SK-N-SH (cell line): Measurements from ENCODE around the gene LPP. TPM values are rescaled to one million over a fixed set of nuclear protein-coding genes. Genes with fewer than 3 reads are reported as not detected.

ENCODE experiments used
- CTCF ChIA-PET: fragments of 300-600, 350-600 bp; formaldehyde crosslinking; extraction: SDS; loops from one replicate; lab custom pipeline; 2021; lab: Yijun Ruan, JAX
- POLR2A ChIA-PET: fragments of 350-600 bp; sonication (Branson Sonifier 250); formaldehyde crosslinking; extraction: SDS; loops from one replicate; lab custom pipeline; 2020; ENCODE audit warnings: antibody characterized with exemption, inconsistent platforms; lab: Yijun Ruan, JAX
- DNase-seq: peaks from one replicate; pipeline ENCODE4 v3.0.0; 2012
- H2AFZ ChIP-seq: fragments of 200-600 bp; sonication (generic); 2 replicates; pipeline ENCODE4 v1.8.1; 2016; ENCODE audit warnings: antibody characterized with exemption, mild to moderate bottlenecking, low read depth
- H3F3A ChIP-seq: fragments of 200-600 bp; sonication (generic); replicated peaks from 2 replicates; pipeline ENCODE3; 2016; ENCODE audit warnings: antibody characterized with exemption, mild to moderate bottlenecking; ENCODE audit not compliant: insufficient read depth
- H3K27ac ChIP-seq, 2 experiments: fragments of 200-500 bp in 1 of 2; fragments of 200-600 bp in 1 of 2; sonication (Bioruptor generic) in 1 of 2; sonication (generic), shearing (Covaris generic) in 1 of 2; 2 replicates each; pipeline versions ENCODE4 v1.5.1 to v1.6.1; 2014 to 2016; ENCODE audit warnings: low read depth in 2 of 2, inconsistent platforms in 1 of 2, low read length in 1 of 2, mild to moderate bottlenecking in 1 of 2, mixed read lengths in 1 of 2
- H3K27me3 ChIP-seq: fragments of 200-600 bp; sonication (generic), shearing (Covaris generic); 2 replicates; pipeline ENCODE4 v1.6.1; 2016; ENCODE audit warnings: mixed run types; ENCODE audit not compliant: insufficient read depth
- H3K36me3 ChIP-seq, 2 experiments: fragments of 200-500 bp in 1 of 2; fragments of 200-600 bp in 1 of 2; sonication (Bioruptor generic) in 1 of 2; sonication (generic) in 1 of 2; replicated peaks in 1 of 2; 2 replicates each; pipeline versions ENCODE3 to v1.5.1; 2014 to 2016; ENCODE audit warnings: low read length in 1 of 2, mild to moderate bottlenecking in 1 of 2; ENCODE audit not compliant: insufficient read depth in 2 of 2, control insufficient read depth in 1 of 2
- H3K4me1 ChIP-seq, 2 experiments: fragments of 200-500 bp in 1 of 2; fragments of 200-600 bp in 1 of 2; sonication (Bioruptor generic) in 1 of 2; sonication (generic), shearing (Covaris generic) in 1 of 2; 2 replicates each; pipeline versions ENCODE4 v1.5.1 to v1.6.1; 2014 to 2016; ENCODE audit warnings: low read depth in 1 of 2, low read length in 1 of 2, mixed run types in 1 of 2; ENCODE audit not compliant: insufficient read depth in 2 of 2, control insufficient read depth in 1 of 2
- H3K4me2 ChIP-seq: fragments of 200-600 bp; sonication (generic), shearing (Covaris generic); 2 replicates; pipeline ENCODE4 v1.6.1; 2017; ENCODE audit warnings: mixed run types
- H3K4me3 ChIP-seq, 2 experiments: fragments of 200-500 bp in 1 of 2; fragments of 200-600 bp in 1 of 2; sonication (Bioruptor generic) in 1 of 2; sonication (generic), shearing (Covaris generic) in 1 of 2; 2 replicates each; pipeline versions ENCODE4 v1.5.1 to v1.8.1; 2014 to 2016; ENCODE audit warnings: low read depth in 2 of 2, inconsistent platforms in 1 of 2, low read length in 1 of 2, mild to moderate bottlenecking in 1 of 2, mixed read lengths in 1 of 2, moderate library complexity in 1 of 2
- H3K79me2 ChIP-seq: fragments of 200-600 bp; sonication (generic); 2 replicates; pipeline ENCODE4 v1.8.1; 2017; ENCODE audit warnings: mild to moderate bottlenecking; ENCODE audit not compliant: insufficient read depth
- H3K9ac ChIP-seq: fragments of 200-600 bp; sonication (generic); 2 replicates; pipeline ENCODE4 v1.6.1; 2017; ENCODE audit warnings: mixed run types
- H3K9me2 ChIP-seq: fragments of 200-600 bp; sonication (generic); 2 replicates; pipeline ENCODE4 v1.6.1; 2017; ENCODE audit warnings: mixed run types
- H3K9me3 ChIP-seq: fragments of 200-600 bp; sonication (generic); 2 replicates; pipeline ENCODE4 v1.6.1; 2017; ENCODE audit warnings: mixed run types, mild to moderate bottlenecking, moderate library complexity
- H4K20me1 ChIP-seq: fragments of 200-600 bp; sonication (generic); 2 replicates; pipeline ENCODE4 v1.6.1; 2017; ENCODE audit warnings: mild to moderate bottlenecking, mixed run types; ENCODE audit not compliant: insufficient read depth
- EP300 ChIP-seq, 2 experiments: IDR thresholded peaks; 2 replicates each; pipeline versions ENCODE4 v1.4.0 to v1.6.1; 2012; ENCODE audit warnings: borderline replicate concordance in 1 of 2, low read depth in 1 of 2, low read length in 1 of 2
- EZH2phosphoT487 ChIP-seq: fragments of 200-600 bp; sonication (generic); IDR thresholded peaks from 2 replicates; pipeline ENCODE4 v1.6.1; 2017; ENCODE audit warnings: low read depth, mixed run types, mild to moderate bottlenecking, antibody characterized with exemption, moderate library complexity, borderline replicate concordance
- FOSL2 ChIP-seq: IDR thresholded peaks from 2 replicates; pipeline ENCODE4 v1.4.0; 2012; ENCODE audit warnings: low read depth, mild to moderate bottlenecking, moderate library complexity, borderline replicate concordance
- FOXJ3 ChIP-seq: sonication (generic); formaldehyde crosslinking; IDR thresholded peaks from 2 replicates; pipeline ENCODE4 v1.5.1; 2020; ENCODE audit warnings: mild to moderate bottlenecking, missing genetic modification reagents
- JUND ChIP-seq: IDR thresholded peaks from 2 replicates; pipeline ENCODE4 v1.4.0; 2012
- MEF2A ChIP-seq: IDR thresholded peaks from 2 replicates; pipeline ENCODE4 v1.4.0; 2012; ENCODE audit warnings: low read depth, borderline replicate concordance
- MXI1 ChIP-seq: IDR thresholded peaks from 2 replicates; pipeline ENCODE4 v1.6.1; 2012; ENCODE audit warnings: mild to moderate bottlenecking, low read depth, low read length, improper control_type of control experiment
- NFIC ChIP-seq: IDR thresholded peaks from 2 replicates; pipeline ENCODE4 v1.4.0; 2012; ENCODE audit warnings: borderline replicate concordance
- NRF1 ChIP-seq: IDR thresholded peaks from 2 replicates; pipeline ENCODE4 v1.6.1; 2012; ENCODE audit warnings: low read depth, mild to moderate bottlenecking, low read length
- POLR2AphosphoS5 ChIP-seq: IDR thresholded peaks from 2 replicates; pipeline ENCODE4 v1.6.1; 2012; ENCODE audit warnings: low read depth, low read length
- RAD21 ChIP-seq: IDR thresholded peaks from 2 replicates; pipeline ENCODE4 v1.6.1; 2012; ENCODE audit warnings: mild to moderate bottlenecking, low read length
- RCOR1 ChIP-seq: fragments of 150-350 bp; IDR thresholded peaks from 2 replicates; pipeline ENCODE4 v1.6.1; 2017; ENCODE audit warnings: antibody characterized with exemption, low read length
- RFX5 ChIP-seq: IDR thresholded peaks from 2 replicates; pipeline ENCODE4 v1.6.1; 2012; ENCODE audit warnings: mild to moderate bottlenecking, improper control_type of control experiment, low read length
- RXRA ChIP-seq: IDR thresholded peaks from 2 replicates; pipeline ENCODE4 v1.4.0; 2012; ENCODE audit warnings: low read depth, mild to moderate bottlenecking, borderline replicate concordance
- SIN3A ChIP-seq: IDR thresholded peaks from 2 replicates; pipeline ENCODE4 v1.6.1; 2012; ENCODE audit warnings: low read depth, mild to moderate bottlenecking, low read length, moderate library complexity, borderline replicate concordance
- TAF1 ChIP-seq: IDR thresholded peaks from 2 replicates; pipeline ENCODE4 v1.6.1; 2012; ENCODE audit warnings: low read depth, mild to moderate bottlenecking, low read length, moderate library complexity, borderline replicate concordance
- TCF12 ChIP-seq: IDR thresholded peaks from 2 replicates; pipeline ENCODE4 v1.4.0; 2012
- TEAD4 ChIP-seq: IDR thresholded peaks from 2 replicates; pipeline ENCODE4 v1.4.0; 2012; ENCODE audit warnings: mild to moderate bottlenecking, borderline replicate concordance; ENCODE audit not compliant: insufficient read depth
- WGBS: methylation state at CpG from one replicate; pipeline ENCODE4 v1.1.6; 2017; ENCODE audit warnings: low lambda C conversion rate; 5-methylcytosine and 5-hydroxymethylcytosine counted together
- polyA plus RNA-seq, 3 experiments: library from polyadenylated mRNA; depleted of rRNA; stranded (reverse); fragments of >200 nt; gene quantifications; 2 replicates each; pipeline ENCODE4 v1.2.3, GENCODE V29; 2012
- TF ChIP-seq, protein P1 (sequence below): IDR thresholded peaks from 2 replicates; pipeline ENCODE4; 2012
- TF ChIP-seq, protein P2 (sequence below): fragments of 150-350 bp; IDR thresholded peaks from 2 replicates; pipeline ENCODE4 v1.6.1; 2017; ENCODE audit warnings: antibody characterized with exemption, low read length, low read depth, borderline replicate concordance
- TF ChIP-seq, protein P3 (sequence below): IDR thresholded peaks from 2 replicates; pipeline ENCODE4 v1.4.0; 2012; ENCODE audit warnings: low read depth, borderline replicate concordance
- TF ChIP-seq, protein P4 (sequence below): IDR thresholded peaks from 2 replicates; pipeline ENCODE4 v1.6.1; 2012; ENCODE audit warnings: mild to moderate bottlenecking, low read depth, low read length, moderate library complexity
- TF ChIP-seq, protein P5 (sequence below): IDR thresholded peaks from 2 replicates; pipeline ENCODE4 v1.4.0; 2012; ENCODE audit warnings: low read depth
- TF ChIP-seq, protein P6 (sequence below): IDR thresholded peaks from 2 replicates; pipeline ENCODE4 v1.4.0; 2012; ENCODE audit warnings: low read depth, borderline replicate concordance

LPP gene
- polyA plus RNA-seq, 1 of the 3 experiments (the other 2 are of a cell fraction), result 6.6 TPM

DNA sequence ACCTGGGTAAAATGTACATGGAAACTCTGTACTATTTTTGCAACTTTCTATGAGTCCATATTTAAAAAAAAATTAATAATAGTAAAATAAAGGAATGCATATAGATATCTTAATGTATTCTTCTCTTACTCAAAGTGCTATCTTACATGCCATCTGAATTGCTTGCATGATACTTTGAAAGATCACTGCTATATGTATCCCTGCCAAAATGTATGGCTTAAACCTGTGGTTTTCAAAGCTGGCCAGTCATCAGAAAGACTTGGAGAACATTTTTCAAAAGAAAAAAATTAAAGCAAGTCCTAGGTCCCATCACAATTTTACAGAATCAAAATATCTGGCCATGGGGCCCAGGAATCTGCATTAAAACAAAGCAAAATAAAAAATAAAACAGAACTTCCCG is 262.1 kb downstream of the LPP start:
- peaks cover 0 to 27% of the 10 kb centered on the region in 2 experiments for H3K36me3 ChIP-seq
- H3K9ac ChIP-seq, result no peak overlapping the region
- CTCF ChIA-PET, result interaction anchor here (0.6 to 1.2 kb wide), 2 partner anchors 11 to 34 kb away, joined by 3 read pairs; no protein-coding TSS in a partner anchor
- H3K9me2 ChIP-seq, result no peaks in the 10 kb centered on the region
- no peaks in the 10 kb centered on the region for H3K9me3 ChIP-seq
- DNase-seq, result no peak
- no peak overlapping the region for H3K4me3 ChIP-seq
- H4K20me1 ChIP-seq, result no peaks in the 10 kb centered on the region
- WGBS, result 32% methylated on average over 1 of the region's 1 CpG
- H3F3A ChIP-seq, result peaks cover 30% of the 10 kb centered on the region
- H3K4me2 ChIP-seq, result 0 out of 2 replicates have a peak overlapping the region, but pooled peaks have one; percentile 7
- H3K27me3 ChIP-seq, result no peaks in the 10 kb centered on the region
- peaks cover 0 to 11% of the 10 kb centered on the region in 2 experiments; a peak in 3 of 4 replicates for H3K4me1 ChIP-seq
- no peak overlapping the region for H2AFZ ChIP-seq
- peak overlapping the region in 1 of 2 experiments; percentile 39; a peak in 2 of 4 replicates for H3K27ac ChIP-seq
- POLR2A ChIA-PET, result no interaction called here
- H3K79me2 ChIP-seq, result peaks cover 78% of the 10 kb centered on the region
- no peak for TF ChIP-seq TAF1
- no peak for TF ChIP-seq RAD21
- TF ChIP-seq EZH2phosphoT487, result no peak
- no peak for TF ChIP-seq FOXJ3 (CRISPR knock-in tag)
- TF ChIP-seq POLR2AphosphoS5, result no peak
- TF ChIP-seq RCOR1, result no peak
- TF ChIP-seq NFIC, result peak; percentile 87
- no peak for TF ChIP-seq RFX5
- no peak for TF ChIP-seq NRF1
- peak; percentile 67 for TF ChIP-seq TCF12
- TF ChIP-seq, protein P1, sequence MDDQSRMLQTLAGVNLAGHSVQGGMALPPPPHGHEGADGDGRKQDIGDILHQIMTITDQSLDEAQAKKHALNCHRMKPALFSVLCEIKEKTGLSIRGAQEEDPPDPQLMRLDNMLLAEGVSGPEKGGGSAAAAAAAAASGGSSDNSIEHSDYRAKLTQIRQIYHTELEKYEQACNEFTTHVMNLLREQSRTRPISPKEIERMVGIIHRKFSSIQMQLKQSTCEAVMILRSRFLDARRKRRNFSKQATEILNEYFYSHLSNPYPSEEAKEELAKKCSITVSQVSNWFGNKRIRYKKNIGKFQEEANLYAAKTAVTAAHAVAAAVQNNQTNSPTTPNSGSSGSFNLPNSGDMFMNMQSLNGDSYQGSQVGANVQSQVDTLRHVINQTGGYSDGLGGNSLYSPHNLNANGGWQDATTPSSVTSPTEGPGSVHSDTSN, result peak; percentile 59
- peak in 1 of 2 experiments; percentile 68; a peak in 2 of 4 replicates for TF ChIP-seq EP300 (IDR thresholded peaks at IDR 0.05; ENCODE audit: borderline replicate concordance in 1 of 2, low read depth in 1 of 2, low read length in 1 of 2)
- TF ChIP-seq, protein P2, sequence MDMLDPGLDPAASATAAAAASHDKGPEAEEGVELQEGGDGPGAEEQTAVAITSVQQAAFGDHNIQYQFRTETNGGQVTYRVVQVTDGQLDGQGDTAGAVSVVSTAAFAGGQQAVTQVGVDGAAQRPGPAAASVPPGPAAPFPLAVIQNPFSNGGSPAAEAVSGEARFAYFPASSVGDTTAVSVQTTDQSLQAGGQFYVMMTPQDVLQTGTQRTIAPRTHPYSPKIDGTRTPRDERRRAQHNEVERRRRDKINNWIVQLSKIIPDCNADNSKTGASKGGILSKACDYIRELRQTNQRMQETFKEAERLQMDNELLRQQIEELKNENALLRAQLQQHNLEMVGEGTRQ, result no peak
- 0 out of 2 replicates have a peak, but pooled peaks have one; percentile 53 for TF ChIP-seq TEAD4
- TF ChIP-seq MXI1, result no peak
- TF ChIP-seq RXRA, result no peak; the same call in 1 of the 2 replicates
- TF ChIP-seq, protein P3, sequence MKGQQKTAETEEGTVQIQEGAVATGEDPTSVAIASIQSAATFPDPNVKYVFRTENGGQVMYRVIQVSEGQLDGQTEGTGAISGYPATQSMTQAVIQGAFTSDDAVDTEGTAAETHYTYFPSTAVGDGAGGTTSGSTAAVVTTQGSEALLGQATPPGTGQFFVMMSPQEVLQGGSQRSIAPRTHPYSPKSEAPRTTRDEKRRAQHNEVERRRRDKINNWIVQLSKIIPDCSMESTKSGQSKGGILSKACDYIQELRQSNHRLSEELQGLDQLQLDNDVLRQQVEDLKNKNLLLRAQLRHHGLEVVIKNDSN, result no peak
- TF ChIP-seq, protein P4, sequence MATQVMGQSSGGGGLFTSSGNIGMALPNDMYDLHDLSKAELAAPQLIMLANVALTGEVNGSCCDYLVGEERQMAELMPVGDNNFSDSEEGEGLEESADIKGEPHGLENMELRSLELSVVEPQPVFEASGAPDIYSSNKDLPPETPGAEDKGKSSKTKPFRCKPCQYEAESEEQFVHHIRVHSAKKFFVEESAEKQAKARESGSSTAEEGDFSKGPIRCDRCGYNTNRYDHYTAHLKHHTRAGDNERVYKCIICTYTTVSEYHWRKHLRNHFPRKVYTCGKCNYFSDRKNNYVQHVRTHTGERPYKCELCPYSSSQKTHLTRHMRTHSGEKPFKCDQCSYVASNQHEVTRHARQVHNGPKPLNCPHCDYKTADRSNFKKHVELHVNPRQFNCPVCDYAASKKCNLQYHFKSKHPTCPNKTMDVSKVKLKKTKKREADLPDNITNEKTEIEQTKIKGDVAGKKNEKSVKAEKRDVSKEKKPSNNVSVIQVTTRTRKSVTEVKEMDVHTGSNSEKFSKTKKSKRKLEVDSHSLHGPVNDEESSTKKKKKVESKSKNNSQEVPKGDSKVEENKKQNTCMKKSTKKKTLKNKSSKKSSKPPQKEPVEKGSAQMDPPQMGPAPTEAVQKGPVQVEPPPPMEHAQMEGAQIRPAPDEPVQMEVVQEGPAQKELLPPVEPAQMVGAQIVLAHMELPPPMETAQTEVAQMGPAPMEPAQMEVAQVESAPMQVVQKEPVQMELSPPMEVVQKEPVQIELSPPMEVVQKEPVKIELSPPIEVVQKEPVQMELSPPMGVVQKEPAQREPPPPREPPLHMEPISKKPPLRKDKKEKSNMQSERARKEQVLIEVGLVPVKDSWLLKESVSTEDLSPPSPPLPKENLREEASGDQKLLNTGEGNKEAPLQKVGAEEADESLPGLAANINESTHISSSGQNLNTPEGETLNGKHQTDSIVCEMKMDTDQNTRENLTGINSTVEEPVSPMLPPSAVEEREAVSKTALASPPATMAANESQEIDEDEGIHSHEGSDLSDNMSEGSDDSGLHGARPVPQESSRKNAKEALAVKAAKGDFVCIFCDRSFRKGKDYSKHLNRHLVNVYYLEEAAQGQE, result no peak
- TF ChIP-seq, protein P5, sequence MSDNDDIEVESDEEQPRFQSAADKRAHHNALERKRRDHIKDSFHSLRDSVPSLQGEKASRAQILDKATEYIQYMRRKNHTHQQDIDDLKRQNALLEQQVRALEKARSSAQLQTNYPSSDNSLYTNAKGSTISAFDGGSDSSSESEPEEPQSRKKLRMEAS, result no peak
- TF ChIP-seq MEF2A, result 0 out of 2 replicates have a peak, but pooled peaks have one; percentile 25
- TF ChIP-seq JUND, result peak; percentile 68
- TF ChIP-seq FOSL2, result peak; percentile 38; the same call in 1 of the 2 replicates
- TF ChIP-seq, protein P6, sequence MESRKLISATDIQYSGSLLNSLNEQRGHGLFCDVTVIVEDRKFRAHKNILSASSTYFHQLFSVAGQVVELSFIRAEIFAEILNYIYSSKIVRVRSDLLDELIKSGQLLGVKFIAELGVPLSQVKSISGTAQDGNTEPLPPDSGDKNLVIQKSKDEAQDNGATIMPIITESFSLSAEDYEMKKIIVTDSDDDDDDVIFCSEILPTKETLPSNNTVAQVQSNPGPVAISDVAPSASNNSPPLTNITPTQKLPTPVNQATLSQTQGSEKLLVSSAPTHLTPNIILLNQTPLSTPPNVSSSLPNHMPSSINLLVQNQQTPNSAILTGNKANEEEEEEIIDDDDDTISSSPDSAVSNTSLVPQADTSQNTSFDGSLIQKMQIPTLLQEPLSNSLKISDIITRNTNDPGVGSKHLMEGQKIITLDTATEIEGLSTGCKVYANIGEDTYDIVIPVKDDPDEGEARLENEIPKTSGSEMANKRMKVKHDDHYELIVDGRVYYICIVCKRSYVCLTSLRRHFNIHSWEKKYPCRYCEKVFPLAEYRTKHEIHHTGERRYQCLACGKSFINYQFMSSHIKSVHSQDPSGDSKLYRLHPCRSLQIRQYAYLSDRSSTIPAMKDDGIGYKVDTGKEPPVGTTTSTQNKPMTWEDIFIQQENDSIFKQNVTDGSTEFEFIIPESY, result no peak
- no peak for TF ChIP-seq SIN3A
